A549 treated with CpdA at 1 μM for 4 hours (cell line): ENCODE measurements around the gene PXDC1. TPM values are rescaled to one million over a fixed set of nuclear protein-coding genes. Genes with fewer than 3 reads are reported as not detected.

ENCODE experiments used
- total RNA-seq: library from RNA; stranded (reverse); fragments of 200-300 nt; extraction: Qiagen RNA extraction; gene quantifications from 5 replicates; pipeline ENCODE4 v1.2.3, GENCODE V29; 2022; ENCODE audit warnings: low read depth

PXDC1 gene, protein sequence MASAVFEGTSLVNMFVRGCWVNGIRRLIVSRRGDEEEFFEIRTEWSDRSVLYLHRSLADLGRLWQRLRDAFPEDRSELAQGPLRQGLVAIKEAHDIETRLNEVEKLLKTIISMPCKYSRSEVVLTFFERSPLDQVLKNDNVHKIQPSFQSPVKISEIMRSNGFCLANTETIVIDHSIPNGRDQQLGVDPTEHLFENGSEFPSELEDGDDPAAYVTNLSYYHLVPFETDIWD
- 13.4 to 16.9 TPM (median 15.2 TPM) in 5 replicates for total RNA-seq

DNA sequence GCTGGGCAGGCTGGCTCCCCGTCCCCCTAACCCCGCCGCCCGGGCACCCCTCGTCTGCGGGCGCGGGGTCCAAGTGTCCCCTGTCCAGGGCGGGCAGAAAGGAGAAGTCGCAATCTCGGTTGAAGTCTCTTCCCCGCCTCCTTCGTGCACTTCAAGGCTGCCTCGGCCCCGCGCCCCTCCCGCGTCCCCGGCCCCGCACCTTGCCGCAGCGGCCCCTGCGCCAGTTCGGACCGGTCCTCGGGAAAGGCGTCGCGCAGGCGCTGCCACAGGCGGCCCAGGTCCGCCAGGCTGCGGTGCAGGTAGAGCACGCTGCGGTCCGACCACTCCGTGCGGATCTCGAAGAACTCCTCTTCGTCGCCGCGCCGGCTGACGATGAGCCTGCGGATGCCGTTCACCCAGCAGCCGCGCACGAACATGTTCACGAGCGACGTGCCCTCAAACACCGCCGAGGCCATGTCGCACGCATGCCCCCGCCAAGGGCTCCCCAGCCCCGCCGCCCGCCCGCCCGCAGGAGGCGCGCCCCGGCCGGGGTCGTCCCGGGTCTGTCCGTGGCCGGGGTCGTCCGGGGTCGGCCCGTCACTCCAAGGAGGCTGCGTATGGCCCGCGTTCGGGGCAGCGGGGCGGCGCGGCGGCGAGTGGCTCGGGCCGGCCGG, at the start of gene PXDC1:
Gene PXDC1, minus strand, starts transcription at position 637 of the 653 bp plus-strand sequence. Its CDS starts 182 bp downstream, at position 455.

Other genes starting within 250 kb of the PXDC1 start
- gene FAM50B, start 97.7 kb upstream of the PXDC1 start, total RNA-seq = 3.5 to 5.5 TPM (median 5.0 TPM) in 5 replicates